K562 (cell line): ENCODE data around the gene DSG1. TPM values are rescaled to one million over a fixed set of nuclear protein-coding genes. Genes with fewer than 3 reads are reported as not detected.

Experiments
- ATAC-seq: fragments of 200-7000 bp; cut with Tn5 transposase; 3 replicates; pipeline ENCODE4 v1.9.1; 2020; ENCODE audit warnings: moderate library complexity
- BruUV-seq: library from RNA; stranded (reverse); fragments of 400-500 nt; replicated peaks from 2 replicates; lab custom pipeline; 2021; lab: Mats Ljungman, UMichigan
- CTCF ChIA-PET: fragments of 300-600 bp; formaldehyde crosslinking; extraction: SDS; loops from one replicate; lab custom pipeline; 2021; ENCODE audit warnings: low intra/inter-chr PET ratio; lab: Yijun Ruan, JAX
- POLR2A ChIA-PET: fragments of 300-600, 350-650 bp; sonication (Branson Sonifier 250); formaldehyde crosslinking; extraction: SDS; loops from one replicate; lab custom pipeline; 2021; ENCODE audit warnings: antibody characterized with exemption, inconsistent platforms; lab: Yijun Ruan, JAX
- DNase-seq, 4 experiments: peaks; one replicate each; pipeline versions ENCODE4 v3.0.0 to v3.0.0-alpha.2; 2011 to 2018; ENCODE audit warnings: low spot score in 3 of 4, mixed read lengths in 3 of 4; ENCODE audit errors: extremely low read depth in 1 of 4
- FAIRE-seq: peaks from 2 replicates; lab custom pipeline; 2011; peaks lifted over from hg19 to GRCh38; lab: Jason Lieb, UNC
- H2AFZ ChIP-seq: 2 replicates; pipeline ENCODE4 v1.6.0; 2011; ENCODE audit warnings: low read depth, low read length, control low read depth, inconsistent platforms
- H3K27ac ChIP-seq: fragments of 200-600 bp; 3 replicates; pipeline ENCODE4 v1.8.0; 2011; ENCODE audit warnings: low read depth, mild to moderate bottlenecking, control low read depth, inconsistent platforms, low read length, moderate library complexity, mixed read lengths; ENCODE audit errors: extremely low read depth
- H3K27me3 ChIP-seq, 2 experiments: fragments of 300-600 bp in 1 of 2; 2 replicates in 1 of 2; 3 replicates in 1 of 2; pipeline versions ENCODE4 v1.6.0 to v1.8.0; 2011; ENCODE audit warnings: inconsistent platforms in 2 of 2, low read length in 2 of 2, mild to moderate bottlenecking in 1 of 2, mixed read lengths in 1 of 2, moderate library complexity in 1 of 2; ENCODE audit not compliant: control insufficient read depth in 2 of 2, insufficient read depth in 2 of 2
- H3K36me3 ChIP-seq: fragments of 300-600 bp; 3 replicates; pipeline ENCODE4 v1.8.0; 2011; ENCODE audit warnings: mild to moderate bottlenecking, low read length, inconsistent platforms; ENCODE audit not compliant: control insufficient read depth, insufficient read depth
- H3K4me1 ChIP-seq, 2 experiments: fragments of 200-600 bp in 1 of 2; replicated peaks in 1 of 2; 2 replicates in 1 of 2; 3 replicates in 1 of 2; pipeline versions ENCODE4 v1.5.1 to v1.8.0; 2011; ENCODE audit warnings: inconsistent platforms in 2 of 2, low read length in 2 of 2, mild to moderate bottlenecking in 1 of 2, mixed read lengths in 1 of 2, moderate library complexity in 1 of 2; ENCODE audit not compliant: control insufficient read depth in 2 of 2, insufficient read depth in 2 of 2
- H3K4me2 ChIP-seq: 2 replicates; pipeline ENCODE4 v1.6.1; 2011; ENCODE audit warnings: low read length, control low read depth, inconsistent platforms, mixed read lengths; ENCODE audit not compliant: insufficient read depth
- H3K4me3 ChIP-seq: fragments of 200-600 bp; sonication (generic), shearing (Covaris generic); 2 replicates; pipeline ENCODE4 v1.5.1; 2016; ENCODE audit warnings: control low read depth, inconsistent platforms
- H3K79me2 ChIP-seq: fragments of 200-600 bp; 3 replicates; pipeline ENCODE4 v1.8.0; 2011; ENCODE audit warnings: low read length, inconsistent platforms; ENCODE audit not compliant: control insufficient read depth, insufficient read depth
- H3K9ac ChIP-seq, 2 experiments: 2 replicates each; pipeline versions ENCODE4 v1.6.0 to v1.6.1; 2011; ENCODE audit warnings: low read depth in 2 of 2, low read length in 2 of 2, control low read depth in 1 of 2, inconsistent platforms in 1 of 2, mild to moderate bottlenecking in 1 of 2, mixed read lengths in 1 of 2; ENCODE audit not compliant: insufficient read depth in 1 of 2
- H3K9me1 ChIP-seq: one replicate; pipeline ENCODE4 v1.6.0; 2011; ENCODE audit warnings: inconsistent platforms, mild to moderate bottlenecking, low read length, moderate library complexity; ENCODE audit not compliant: control insufficient read depth, insufficient read depth
- H3K9me3 ChIP-seq: replicated peaks from 2 replicates; pipeline ENCODE4 v1.5.1; 2011; ENCODE audit warnings: low read depth, low read length, inconsistent platforms; ENCODE audit not compliant: control insufficient read depth, insufficient read depth
- H4K20me1 ChIP-seq: replicated peaks from 2 replicates; pipeline ENCODE4 v1.6.1; 2011; ENCODE audit warnings: low read length, inconsistent platforms, mixed read lengths; ENCODE audit not compliant: control insufficient read depth, insufficient read depth
- ATF3 ChIP-seq, 2 experiments: fragments of 450-650 bp in 1 of 2; sonication (generic) in 1 of 2; formaldehyde crosslinking in 1 of 2; IDR thresholded peaks in 1 of 2; conservative IDR thresholded peaks in 1 of 2; 2 replicates each; pipeline versions ENCODE4 v1.6.1 to v1.8.1; 2016 to 2023; ENCODE audit warnings: mild to moderate bottlenecking in 2 of 2, moderate library complexity in 2 of 2, inconsistent platforms in 1 of 2, missing genetic modification reagents in 1 of 2
- BRD4 ChIP-seq: fragments of 200-600 bp; sonication (generic); IDR thresholded peaks from 2 replicates; pipeline ENCODE4 v1.6.1; 2017; ENCODE audit warnings: inconsistent platforms
- ETS1 ChIP-seq: conservative IDR thresholded peaks from 2 replicates; pipeline ENCODE4 v1.6.1; 2011; ENCODE audit warnings: low read depth, mild to moderate bottlenecking, low read length; ENCODE audit not compliant: control insufficient read depth
- FOXK1 ChIP-seq: sonication (generic); formaldehyde crosslinking; IDR thresholded peaks from 2 replicates; pipeline ENCODE4 v1.8.0; 2022; ENCODE audit warnings: missing genetic modification reagents, mild to moderate bottlenecking, borderline replicate concordance
- PURB ChIP-seq: sonication (generic); formaldehyde crosslinking; IDR thresholded peaks from 2 replicates; pipeline ENCODE4 v1.9.0; 2021; ENCODE audit warnings: low read depth, mild to moderate bottlenecking, missing genetic modification reagents
- RFX1 ChIP-seq: fragments of 450-650 bp; IDR thresholded peaks from 2 replicates; pipeline ENCODE4 v1.6.1; 2016; ENCODE audit warnings: mild to moderate bottlenecking, moderate library complexity
- SAP30 ChIP-seq: fragments of 200-600 bp; sonication (generic); IDR thresholded peaks from 2 replicates; pipeline ENCODE4 v1.6.1; 2012; ENCODE audit warnings: borderline replicate concordance, low read depth, mild to moderate bottlenecking, moderate library complexity, low read length, control low read depth, inconsistent platforms; ENCODE audit not compliant: insufficient read depth, poor library complexity, severe bottlenecking
- WGBS: fragments of 100-300 bp; shearing (Covaris generic); methylation state at CpG from one replicate; pipeline ENCODE4 v1.1.6; 2016; ENCODE audit warnings: low coverage, mixed read lengths; ENCODE audit not compliant: insufficient coverage; ENCODE audit errors: missing lambda C conversion rate; 5-methylcytosine and 5-hydroxymethylcytosine counted together
- in situ Hi-C: fragments of 300-500 bp; cut with MboI; formaldehyde crosslinking; loops from 4 replicates; pipeline ENCODE4 v1.15.0; 2018; ENCODE audit warnings: inconsistent platforms, mixed read lengths
- intact Hi-C: fragments of 100-400 bp; cut with micrococcal nuclease; formaldehyde crosslinking; loops from 2 replicates; pipeline ENCODE4 v1.14.2; 2022
- polyA plus RNA-seq, 8 experiments: library from polyadenylated mRNA; depleted of rRNA in 4 of 8; stranded (reverse) in 5 of 8; unstranded in 3 of 8; fragments of >200 nt; fragmentation: Nextera tagmentation in 2 of 8; fragmentation: Illumina TruSeq in 1 of 8; extraction: Ambion mirVana in 2 of 8; extraction: Trizol in 1 of 8; gene quantifications; 2 replicates each; pipeline versions ENCODE4 v1.2.1 to v1.2.3, GENCODE V29; 2011 to 2014; ENCODE audit warnings: inconsistent platforms in 1 of 8, missing spikeins in 1 of 8
- total RNA-seq, 7 experiments: library from RNA; depleted of rRNA in 6 of 7; stranded (reverse); fragments of >200 nt in 6 of 7; fragmentation: Illumina TruSeq in 2 of 7; extraction: Trizol in 2 of 7; gene quantifications; 2 replicates each; pipeline versions ENCODE4 v1.2.1 to v1.2.3, GENCODE V29; 2011 to 2021; ENCODE audit warnings: low replicate concordance in 1 of 7

DSG1 gene
- total and polyA plus RNA-seq, 9 of the 15 experiments (the other 6 are each of a cell fraction or from before 2014, with no cell fraction given): 0.03 to 0.26 (median 0.15) TPM; not detected in 1

GRCh38 chr18:31280502-31280901 is 37.5 kb upstream of the DSG1 start:
- H3K4me1 ChIP-seq: no peaks in the 10 kb centered on the region
- H3K4me3 ChIP-seq: no peak overlapping the region
- H3K27ac ChIP-seq: no peak overlapping the region
- H3K9me3 ChIP-seq: no peaks in the 10 kb centered on the region
- TF ChIP-seq PURB (no peak), ATF3 (IDR thresholded peaks at IDR 0.05) (no peak), ATF3 (CRISPR knock-in tag; conservative IDR thresholded peaks at IDR 0.05) (no peak), FOXK1 (CRISPR knock-in tag) (no peak), SAP30 (no peak), BRD4 (no peak), RFX1 (no peak), ETS1 (no peak)
- no peaks in the 10 kb centered on the region for H3K27me3 ChIP-seq
- CTCF ChIA-PET: no interaction called here
- FAIRE-seq: no peak
- no peak overlapping the region for H3K4me2 ChIP-seq
- H3K9ac ChIP-seq: no peak overlapping the region
- no TSS peak for BruUV-seq
- POLR2A ChIA-PET: no interaction called here
- in situ Hi-C loops: no loop called here
- H2AFZ ChIP-seq: no peak overlapping the region
- no peak for ATAC-seq
- no peaks in the 10 kb centered on the region for H3K9me1 ChIP-seq
- no peaks in the 10 kb centered on the region for H4K20me1 ChIP-seq
- WGBS: 3% methylated on average over 2 of the region's 2 CpGs
- H3K79me2 ChIP-seq: no peaks in the 10 kb centered on the region
- H3K36me3 ChIP-seq: no peaks in the 10 kb centered on the region
- intact Hi-C loops: no loop called here
- no peak for DNase-seq
